Endothelial cell of umbilical vein (primary cell): ENCODE results near the gene ULK4.

Experiments used
- FOS ChIP-seq: IDR thresholded peaks from 2 replicates; pipeline ENCODE4 v1.6.1; 2011; ENCODE audit warnings: mild to moderate bottlenecking, low read length, moderate library complexity, borderline replicate concordance; ENCODE audit not compliant: insufficient read depth
- TF ChIP-seq, protein P1 (sequence below), 2 donors: IDR thresholded peaks; 1 replicate in 1 of 2; 2 replicates in 1 of 2; pipeline ENCODE4 v1.5.1; 2011; ENCODE audit warnings: low read length in 2 of 2, mild to moderate bottlenecking in 2 of 2, moderate library complexity in 2 of 2, control low read depth in 1 of 2, inconsistent platforms in 1 of 2, low read depth in 1 of 2; ENCODE audit not compliant: insufficient read depth in 1 of 2; ENCODE audit errors: extremely low read depth in 1 of 2

DNA sequence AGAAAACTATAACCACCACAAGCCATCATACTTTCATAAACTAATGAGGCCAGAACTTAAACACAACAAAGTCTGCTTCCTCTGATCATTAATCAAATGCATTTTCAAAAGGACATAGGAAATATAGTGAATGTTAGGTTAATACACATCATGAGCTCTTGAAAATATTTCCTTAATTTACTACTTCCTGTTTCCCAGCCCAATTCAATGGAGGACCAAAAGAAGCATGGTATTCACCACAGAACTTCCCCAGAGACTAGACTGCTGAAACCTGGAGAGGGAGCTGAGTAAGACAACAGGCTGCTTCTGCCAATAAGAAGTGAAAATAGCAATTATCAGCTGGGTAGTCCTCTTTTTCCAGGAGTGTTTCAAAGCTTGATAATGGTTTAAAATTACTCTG is 250.3 kb downstream of the ULK4 start:
- TF ChIP-seq, protein P1, sequence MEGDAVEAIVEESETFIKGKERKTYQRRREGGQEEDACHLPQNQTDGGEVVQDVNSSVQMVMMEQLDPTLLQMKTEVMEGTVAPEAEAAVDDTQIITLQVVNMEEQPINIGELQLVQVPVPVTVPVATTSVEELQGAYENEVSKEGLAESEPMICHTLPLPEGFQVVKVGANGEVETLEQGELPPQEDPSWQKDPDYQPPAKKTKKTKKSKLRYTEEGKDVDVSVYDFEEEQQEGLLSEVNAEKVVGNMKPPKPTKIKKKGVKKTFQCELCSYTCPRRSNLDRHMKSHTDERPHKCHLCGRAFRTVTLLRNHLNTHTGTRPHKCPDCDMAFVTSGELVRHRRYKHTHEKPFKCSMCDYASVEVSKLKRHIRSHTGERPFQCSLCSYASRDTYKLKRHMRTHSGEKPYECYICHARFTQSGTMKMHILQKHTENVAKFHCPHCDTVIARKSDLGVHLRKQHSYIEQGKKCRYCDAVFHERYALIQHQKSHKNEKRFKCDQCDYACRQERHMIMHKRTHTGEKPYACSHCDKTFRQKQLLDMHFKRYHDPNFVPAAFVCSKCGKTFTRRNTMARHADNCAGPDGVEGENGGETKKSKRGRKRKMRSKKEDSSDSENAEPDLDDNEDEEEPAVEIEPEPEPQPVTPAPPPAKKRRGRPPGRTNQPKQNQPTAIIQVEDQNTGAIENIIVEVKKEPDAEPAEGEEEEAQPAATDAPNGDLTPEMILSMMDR (IDR thresholded peaks at IDR 0.05; ENCODE audit: extremely low read depth in 1 of 2, insufficient read depth in 1 of 2, low read depth in 1 of 2, low read length in 2 of 2), result no peak
- no peak for TF ChIP-seq FOS
